SKM-1 treated with dmso at 0.1 percent for 144 hours (cell line): ENCODE data around the gene PBLD.
A peak's percentile ranks its signal among the peaks of the same experiment; 100 is the strongest.
"Not testable (repeated sequence)": the region's sequence is repeated elsewhere in the genome, so short reads cannot be mapped to it uniquely, and the experiment has no call there.

ENCODE experiments used
- DNase-seq: peaks from one replicate; lab custom pipeline; 2025; ENCODE audit not compliant: unreplicated experiment; lab: John Stamatoyannopoulos, UW

PBLD gene

GRCh38 chr10:68331455-68332258 is 1.1 kb downstream of the PBLD start, which contains the start of gene HNRNPH3:
Gene HNRNPH3, plus strand, starts transcription at chr10:68332064. Its CDS starts 5,158 bp downstream, at chr10:68337222.
- peak; percentile 96 for DNase-seq

- DNase-seq, result no peak
Measured at GRCh38 chr10:68330852-68331454, 1.8 kb downstream of the PBLD start.

- DNase-seq, result no peak
Measured at GRCh38 chr10:68329506-68329861, 3.2 kb downstream of the PBLD start.

- DNase-seq, result peak; percentile 91
Measured at GRCh38 chr10:68327889-68328786, 4.6 kb downstream of the PBLD start.

GRCh38 chr10:68324396-68324795 is 8.3 kb downstream of the PBLD start:
- DNase-seq, result not testable (repeated sequence)

- no peak for DNase-seq
Measured at GRCh38 chr10:68318331-68319059, 14.2 kb downstream of the PBLD start.

- DNase-seq, result no peak
Measured at GRCh38 chr10:68315582-68315981, 17.1 kb downstream of the PBLD start.

GRCh38 chr10:68314930-68315329 is 17.8 kb downstream of the PBLD start:
- DNase-seq, result not testable (repeated sequence)

GRCh38 chr10:68310531-68310930 is 22.2 kb downstream of the PBLD start:
- no peak for DNase-seq

- DNase-seq, result no peak
Measured at GRCh38 chr10:68305854-68306253, 26.9 kb downstream of the PBLD start.

GRCh38 chr10:68303849-68304412 is 28.8 kb downstream of the PBLD start:
- no peak for DNase-seq

GRCh38 chr10:68302871-68303270 is 29.9 kb downstream of the PBLD start:
- no peak for DNase-seq

GRCh38 chr10:68302503-68302823 is 30.3 kb downstream of the PBLD start:
- no peak for DNase-seq

GRCh38 chr10:68301790-68302502 is 30.8 kb downstream of the PBLD start:
- peak; percentile 42 for DNase-seq

- DNase-seq, result no peak
Measured at GRCh38 chr10:68301301-68301700, 31.4 kb downstream of the PBLD start.

GRCh38 chr10:68296843-68297663 is 35.7 kb downstream of the PBLD start:
- no peak for DNase-seq

GRCh38 chr10:68290736-68291135 is 42.0 kb downstream of the PBLD start:
- DNase-seq, result no peak

GRCh38 chr10:68288717-68289116 is 44.0 kb downstream of the PBLD start:
- no peak for DNase-seq
